ENCODE results near the gene UROC1. TPM values are rescaled to one million over a fixed set of nuclear protein-coding genes. Genes with fewer than 3 reads are reported as not detected.

UROC1 gene
- total RNA-seq, 1 experiment from 2014 or later: not detected

DNA sequence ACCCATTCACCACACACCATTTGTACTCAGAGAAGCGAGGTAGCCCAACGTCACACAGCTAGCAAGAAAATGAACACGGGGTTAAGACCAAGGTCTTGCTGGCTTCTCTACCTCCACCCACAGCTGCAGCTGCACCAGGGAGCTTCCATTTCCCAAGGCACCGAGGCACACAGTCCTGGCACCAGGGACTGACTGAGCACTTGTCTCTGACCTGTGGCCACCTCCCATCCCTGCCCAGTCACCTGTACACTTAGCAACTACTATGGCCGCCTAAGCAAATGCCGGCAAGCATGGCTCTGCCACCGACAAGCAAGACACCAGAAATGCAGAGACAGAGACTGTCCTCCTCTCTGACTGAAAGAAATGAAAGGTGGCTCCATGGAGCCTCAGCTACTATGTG is 57.2 kb downstream of the UROC1 start:
- H3K79me2 ChIP-seq (ENCODE audit: insufficient read depth, low read length): no peaks in the 10 kb centered on the region
- H3K36me3 Mint-ChIP-seq (ENCODE audit: insufficient read depth in 1 of 3, low read depth in 3 of 3): peaks cover 26 to 87% (median 67%) of the 10 kb centered on the region in 3 experiments; a peak in 6 of 7 replicates

More for the DNA sequence above, 57.2 kb downstream of the UROC1 start:
- Histone ChIP-seq H4K5ac (ENCODE audit: insufficient read length, low read depth, low read length) (no peak overlapping the region), H2BK20ac (ENCODE audit: low read depth, low read length, poor library complexity, severe bottlenecking) (no peak overlapping the region), H3K9me3 (ENCODE audit: control insufficient read depth, low read depth, low read length) (no peaks in the 10 kb centered on the region), H3K4me1 (ENCODE audit: insufficient read depth, low read length) (no peaks in the 10 kb centered on the region), H2AK5ac (ENCODE audit: insufficient read length, low read length) (no peak overlapping the region), H2BK12ac (ENCODE audit: insufficient read length, low read depth, low read length) (no peak overlapping the region), H3K23me2 (ENCODE audit: insufficient read length, low read depth, low read length, poor library complexity, severe bottlenecking) (no peaks in the 10 kb centered on the region), H3K18ac (ENCODE audit: insufficient read length, low read depth, low read length) (no peak overlapping the region), H3K56ac (ENCODE audit: insufficient read length, low read depth, low read length) (no peak overlapping the region), H3K4me2 (ENCODE audit: insufficient read depth, insufficient read length, low read length) (no peak overlapping the region), H2AFZ (ENCODE audit: low read length) (no peak overlapping the region), H3K9ac (ENCODE audit: extremely low read depth, insufficient read length, low read length) (no peak overlapping the region), H3K23ac (ENCODE audit: insufficient read length, low read depth, low read length) (no peak overlapping the region), H2BK120ac (ENCODE audit: low read depth, low read length, poor library complexity, severe bottlenecking) (no peak overlapping the region), H3T11ph (ENCODE audit: low read length) (no peak overlapping the region), H3K79me1 (ENCODE audit: insufficient read depth, low read depth, low read length, poor library complexity, severe bottlenecking) (no peaks in the 10 kb centered on the region), H4K8ac (replicated peaks; ENCODE audit: insufficient read length, low read depth, low read length) (no peak overlapping the region), H4K91ac (ENCODE audit: insufficient read length, low read depth, low read length) (no peak overlapping the region), H4K20me1 (ENCODE audit: control insufficient read depth, insufficient read depth, insufficient read length) (no peaks in the 10 kb centered on the region), H3K4ac (ENCODE audit: low read depth, low read length) (no peak overlapping the region), H3K14ac (ENCODE audit: insufficient read depth, low read length) (no peak overlapping the region; the same call in 1 of the 2 replicates), H2BK5ac (ENCODE audit: insufficient read length, low read length) (no peak overlapping the region), H2BK15ac (ENCODE audit: low read depth, low read length) (no peak overlapping the region), H3K27me3 (ENCODE audit: insufficient read depth, low read length) (no peaks in the 10 kb centered on the region), H3K27ac (ENCODE audit: insufficient read length, low read depth, low read length) (no peak overlapping the region)
- Mint-ChIP-seq H3K4me3 (no peak overlapping the region), H3K9me3 (no peaks in the 10 kb centered on the region), H3K27me3 (ENCODE audit: low read depth) (no peaks in the 10 kb centered on the region), H3K4me1 (no peaks in the 10 kb centered on the region), H3K27ac (no peak overlapping the region; a peak in 1 of 7 replicates)
- TF ChIP-seq, protein P1, sequence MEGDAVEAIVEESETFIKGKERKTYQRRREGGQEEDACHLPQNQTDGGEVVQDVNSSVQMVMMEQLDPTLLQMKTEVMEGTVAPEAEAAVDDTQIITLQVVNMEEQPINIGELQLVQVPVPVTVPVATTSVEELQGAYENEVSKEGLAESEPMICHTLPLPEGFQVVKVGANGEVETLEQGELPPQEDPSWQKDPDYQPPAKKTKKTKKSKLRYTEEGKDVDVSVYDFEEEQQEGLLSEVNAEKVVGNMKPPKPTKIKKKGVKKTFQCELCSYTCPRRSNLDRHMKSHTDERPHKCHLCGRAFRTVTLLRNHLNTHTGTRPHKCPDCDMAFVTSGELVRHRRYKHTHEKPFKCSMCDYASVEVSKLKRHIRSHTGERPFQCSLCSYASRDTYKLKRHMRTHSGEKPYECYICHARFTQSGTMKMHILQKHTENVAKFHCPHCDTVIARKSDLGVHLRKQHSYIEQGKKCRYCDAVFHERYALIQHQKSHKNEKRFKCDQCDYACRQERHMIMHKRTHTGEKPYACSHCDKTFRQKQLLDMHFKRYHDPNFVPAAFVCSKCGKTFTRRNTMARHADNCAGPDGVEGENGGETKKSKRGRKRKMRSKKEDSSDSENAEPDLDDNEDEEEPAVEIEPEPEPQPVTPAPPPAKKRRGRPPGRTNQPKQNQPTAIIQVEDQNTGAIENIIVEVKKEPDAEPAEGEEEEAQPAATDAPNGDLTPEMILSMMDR (conservative IDR thresholded peaks at IDR 0.05): no peak
- WGBS (ENCODE audit: extremely low coverage, insufficient read length, low lambda C conversion rate): no CpG with 5 or more reads among the region's 7 CpGs
- no peak for DNase-seq
